IMR-90 (cell line): ENCODE results near the gene RNF227. TPM values are rescaled to one million over a fixed set of nuclear protein-coding genes. Genes with fewer than 3 reads are reported as not detected.

Experiments
- ATAC-seq: fragments of 200-7000 bp; cut with Tn5 transposase; 2 replicates; pipeline ENCODE4 v1.9.1; 2020; ENCODE audit warnings: low read depth, mild to moderate bottlenecking, moderate library complexity
- BruUV-seq: library from RNA; stranded (reverse); fragments of 400-500 nt; replicated peaks from 2 replicates; lab custom pipeline; 2021; lab: Mats Ljungman, UMichigan
- CTCF ChIA-PET: fragments of 300-600 bp; formaldehyde crosslinking; extraction: SDS; loops from one replicate; lab custom pipeline; 2021; ENCODE audit warnings: antibody characterized with exemption; lab: Yijun Ruan, JAX
- POLR2A ChIA-PET: fragments of 300-600 bp; sonication (Branson Sonifier 250); formaldehyde crosslinking; loops from one replicate; lab custom pipeline; 2022; ENCODE audit warnings: antibody characterized with exemption; ENCODE audit not compliant: unreplicated experiment; lab: Charles Lee
- DNase-seq: peaks from one replicate; pipeline ENCODE4 v3.0.0; 2013
- H2AFZ ChIP-seq: replicated peaks from 2 replicates; pipeline ENCODE3; 2013; ENCODE audit warnings: low read length, mild to moderate bottlenecking; ENCODE audit not compliant: poor library complexity
- H2AK5ac ChIP-seq: 2 replicates; pipeline ENCODE4 v1.6.1; 2013; ENCODE audit warnings: low read depth, low read length, inconsistent platforms
- H2AK9ac ChIP-seq: replicated peaks from 2 replicates; pipeline ENCODE3; 2013; ENCODE audit warnings: mild to moderate bottlenecking, low read depth, low read length, moderate library complexity; ENCODE audit not compliant: poor library complexity
- H2BK120ac ChIP-seq: 2 replicates; pipeline ENCODE4 v1.6.1; 2013; ENCODE audit warnings: low read depth, low read length, inconsistent platforms
- H2BK15ac ChIP-seq: 3 replicates; pipeline ENCODE4 v1.6.1; 2013; ENCODE audit warnings: low read depth, low read length, inconsistent platforms
- H2BK20ac ChIP-seq: 2 replicates; pipeline ENCODE4 v1.6.1; 2013; ENCODE audit warnings: low read depth, mild to moderate bottlenecking, inconsistent platforms, low read length, moderate library complexity
- H2BK5ac ChIP-seq: 2 replicates; pipeline ENCODE4 v1.6.1; 2013; ENCODE audit warnings: mild to moderate bottlenecking, low read depth, low read length, inconsistent platforms; ENCODE audit not compliant: poor library complexity, severe bottlenecking
- H3K14ac ChIP-seq: replicated peaks from 2 replicates; pipeline ENCODE4 v1.6.1; 2013; ENCODE audit warnings: low read depth, low read length, inconsistent platforms
- H3K18ac ChIP-seq: 2 replicates; pipeline ENCODE4 v1.6.1; 2013; ENCODE audit warnings: low read depth, low read length, control low read depth
- H3K23ac ChIP-seq: 2 replicates; pipeline ENCODE4 v1.6.1; 2013; ENCODE audit warnings: low read depth, low read length, inconsistent platforms
- H3K27ac ChIP-seq: 2 replicates; pipeline ENCODE4 v1.5.1; 2013; ENCODE audit warnings: mild to moderate bottlenecking, control low read depth, low read length; ENCODE audit not compliant: insufficient read depth
- H3K27me3 ChIP-seq: 2 replicates; pipeline ENCODE4 v1.6.1; 2013; ENCODE audit warnings: low read length; ENCODE audit not compliant: control insufficient read depth, insufficient read depth
- H3K36me3 ChIP-seq: 2 replicates; pipeline ENCODE4 v1.6.1; 2013; ENCODE audit warnings: low read length, mixed read lengths; ENCODE audit not compliant: control insufficient read depth, insufficient read depth
- H3K4ac ChIP-seq: 2 replicates; pipeline ENCODE4 v1.6.1; 2013; ENCODE audit warnings: low read depth, low read length, inconsistent platforms
- H3K4me1 ChIP-seq: 2 replicates; pipeline ENCODE4 v1.6.1; 2013; ENCODE audit warnings: low read length, mixed read lengths; ENCODE audit not compliant: control insufficient read depth, insufficient read depth
- H3K4me2 ChIP-seq: 2 replicates; pipeline ENCODE4 v1.6.1; 2013; ENCODE audit warnings: low read depth, mild to moderate bottlenecking, control low read depth, low read length, moderate library complexity
- H3K4me3 ChIP-seq: 2 replicates; pipeline ENCODE4 v1.5.1; 2013; ENCODE audit warnings: low read depth, mild to moderate bottlenecking, control low read depth, low read length, moderate library complexity; ENCODE audit not compliant: insufficient read depth
- H3K56ac ChIP-seq: 2 replicates; pipeline ENCODE4 v1.6.1; 2013; ENCODE audit warnings: low read length, inconsistent platforms; ENCODE audit not compliant: insufficient read depth; ENCODE audit errors: extremely low read depth
- H3K79me1 ChIP-seq, 2 experiments: 2 replicates each; pipeline ENCODE4 v1.6.1; 2013; ENCODE audit warnings: low read length in 2 of 2, inconsistent platforms in 1 of 2, low read depth in 1 of 2
- H3K9ac ChIP-seq: 2 replicates; pipeline ENCODE4 v1.6.1; 2013; ENCODE audit warnings: low read depth, low read length, control low read depth
- H3K9me1 ChIP-seq: 2 replicates; pipeline ENCODE4 v1.6.1; 2013; ENCODE audit warnings: low read length, inconsistent platforms; ENCODE audit not compliant: insufficient read depth
- H3K9me3 ChIP-seq: 2 replicates; pipeline ENCODE4 v1.6.1; 2013; ENCODE audit warnings: low read length; ENCODE audit not compliant: control insufficient read depth, insufficient read depth
- H4K20me1 ChIP-seq: 2 replicates; pipeline ENCODE4 v1.6.1; 2013; ENCODE audit warnings: low read length, inconsistent platforms; ENCODE audit not compliant: insufficient read depth
- H4K5ac ChIP-seq: 2 replicates; pipeline ENCODE4 v1.6.1; 2013; ENCODE audit warnings: mild to moderate bottlenecking, low read depth, low read length, control low read depth
- H4K8ac ChIP-seq, 2 experiments: 2 replicates each; pipeline ENCODE4 v1.6.1; 2013; ENCODE audit warnings: low read depth in 2 of 2, low read length in 2 of 2, control low read depth in 1 of 2, inconsistent platforms in 1 of 2
- H4K91ac ChIP-seq: 2 replicates; pipeline ENCODE4 v1.6.1; 2013; ENCODE audit warnings: low read depth, low read length, inconsistent platforms; ENCODE audit not compliant: insufficient read depth
- RAD21 ChIP-seq: IDR thresholded peaks from 2 replicates; pipeline ENCODE4 v1.6.1; 2012; ENCODE audit warnings: low read length, improper control_type of control experiment
- RCOR1 ChIP-seq: IDR thresholded peaks from 2 replicates; pipeline ENCODE4 v1.6.1; 2012; ENCODE audit warnings: mild to moderate bottlenecking, low read length, improper control_type of control experiment; ENCODE audit not compliant: insufficient replicate concordance
- WGBS, 2 experiments: methylation state at CpG; one replicate each; pipeline versions ENCODE4 v1.1.5 to v1.1.7; 2013; ENCODE audit warnings: missing lambda C conversion rate in 2 of 2; ENCODE audit not compliant: insufficient read length in 1 of 2; ENCODE audit errors: extremely low coverage in 2 of 2; 5-methylcytosine and 5-hydroxymethylcytosine counted together
- dilution Hi-C: fragments of 300-500 bp; cut with HindIII; formaldehyde crosslinking; loops from one replicate; pipeline ENCODE4 v1.14.3; 2018; ENCODE audit warnings: low sequenced_read_pairs; ENCODE audit not compliant: unreplicated experiment
- in situ Hi-C: fragments of 300-500 bp; cut with MboI; formaldehyde crosslinking; loops from 3 replicates; pipeline ENCODE4 v1.14.3; 2019; ENCODE audit warnings: low sequenced_read_pairs, inconsistent platforms, mixed read lengths
- intact Hi-C: fragments of 100-400 bp; cut with micrococcal nuclease; formaldehyde crosslinking; loops from 2 replicates; pipeline ENCODE4 v1.10.0; 2022
- polyA plus RNA-seq, 3 experiments: library from polyadenylated mRNA; depleted of rRNA; stranded (reverse); fragments of >200 nt; gene quantifications; 2 replicates each; pipeline ENCODE4 v1.2.3, GENCODE V29; 2012; ENCODE audit warnings: low replicate concordance in 1 of 3
- total RNA-seq: library from RNA; depleted of rRNA; stranded (reverse); fragments of >200 nt; gene quantifications from 2 replicates; pipeline ENCODE4 v1.2.3, GENCODE V29; 2012

The RNF227 gene
- total and polyA plus RNA-seq, 2 of the 4 experiments (the other 2 are of a cell fraction) = 1.3 to 3.1 TPM

- intact Hi-C loops (no loop called here), dilution Hi-C loops (no loop called here), in situ Hi-C loops (loop anchor here (10.0 kb wide), 1 partner anchor 128 kb away; no protein-coding TSS in a partner anchor)
- H3K27me3 ChIP-seq = no peaks in the 10 kb centered on the region
- peak overlapping the region; percentile 47; the same call in 1 of the 2 replicates for H3K14ac ChIP-seq
- peaks cover 6% of the 10 kb centered on the region for H3K9me1 ChIP-seq
- H3K4me3 ChIP-seq = no peak overlapping the region
- peak overlapping the region; percentile 73 for H2AK5ac ChIP-seq
- peak overlapping the region; percentile 28 for H2BK120ac ChIP-seq
- POLR2A ChIA-PET = interaction anchor here (1.3 to 1.6 kb wide), 2 partner anchors 13 to 16 kb away, joined by 4 to 6 read pairs; partner anchors contain the start of gene KCNAB3
- ATAC-seq (peak; percentile 16), DNase-seq (peak; percentile 80)
- BruUV-seq = no TSS peak
- no peak overlapping the region for H3K56ac ChIP-seq
- H3K9ac ChIP-seq = no peak overlapping the region
- peak overlapping the region; percentile 59 to 87 for H4K8ac ChIP-seq
- peak overlapping the region; percentile 90; the same call in 1 of the 2 replicates for H3K27ac ChIP-seq
- CTCF ChIA-PET = interaction anchor here (1.5 to 2.9 kb wide), 2 partner anchors 73 to 125 kb away, joined by 5 to 18 read pairs; no protein-coding TSS in a partner anchor
- no peak overlapping the region for H2BK20ac ChIP-seq
- peak overlapping the region; percentile 49; the same call in 1 of the 2 replicates for H3K23ac ChIP-seq
- H3K4ac ChIP-seq = peak overlapping the region; percentile 70
- no peak for TF ChIP-seq RAD21
- TF ChIP-seq RCOR1 = peak; percentile 59
- H4K5ac ChIP-seq = peak overlapping the region; percentile 87; the same call in 1 of the 2 replicates
- no peak overlapping the region; the same call in 2 of the 3 replicates for H2BK15ac ChIP-seq
- peak overlapping the region; percentile 78; the same call in 1 of the 2 replicates for H3K4me2 ChIP-seq
- peak overlapping the region; percentile 93 for H2AK9ac ChIP-seq
- WGBS, 2 experiments = 0% methylated on average over 1 of the region's 2 CpGs; no CpG with 5 or more reads in 1 of the 2 experiments
- H3K36me3 ChIP-seq = peaks cover 7% of the 10 kb centered on the region; the same call in 1 of the 2 replicates
- 0 out of 4 replicates have a peak, but pooled peaks cover 0 to 3% of the 10 kb centered on the region in 2 experiments for H3K79me1 ChIP-seq
- H4K91ac ChIP-seq = peak overlapping the region; percentile 73; the same call in 1 of the 2 replicates
- no peaks in the 10 kb centered on the region for H3K9me3 ChIP-seq
- peaks cover 12% of the 10 kb centered on the region for H3K4me1 ChIP-seq
- H2AFZ ChIP-seq = peak overlapping the region; percentile 91
- no peak overlapping the region for H3K18ac ChIP-seq
- peaks cover 2% of the 10 kb centered on the region; the same call in 1 of the 2 replicates for H4K20me1 ChIP-seq
- peak overlapping the region; percentile 94 for H2BK5ac ChIP-seq
Observed at GRCh38 chr17:7916808-7917207, 719 bp upstream of the RNF227 start.
